NCI-H774 (cell line): ENCODE measurements around the gene NOBOX.
"Not testable (repeated sequence)": the region's sequence is repeated elsewhere in the genome, so short reads cannot be mapped to it uniquely, and the experiment has no call there.

Experiments used
- DNase-seq: peaks from one replicate; lab custom pipeline; 2025; lab: John Stamatoyannopoulos, UW

Gene NOBOX

GRCh38 chr7:144391014-144391413, 12.5 kb downstream of the NOBOX start:
- no peak for DNase-seq

- no peak for DNase-seq
These were observed 13.0 kb downstream of the NOBOX start for GRCh38 chr7:144390481-144390880.

- no peak for DNase-seq
These were observed 14.5 kb downstream of the NOBOX start for GRCh38 chr7:144388950-144389349.

- DNase-seq: no peak
These were observed 16.8 kb downstream of the NOBOX start for GRCh38 chr7:144386741-144387140.

- no peak for DNase-seq
These were observed 18.8 kb downstream of the NOBOX start for GRCh38 chr7:144384555-144385245.

GRCh38 chr7:144384071-144384470, 19.4 kb downstream of the NOBOX start:
- no peak for DNase-seq

GRCh38 chr7:144379776-144380384, 23.6 kb downstream of the NOBOX start:
- DNase-seq: no peak

GRCh38 chr7:144378651-144379050, 24.8 kb downstream of the NOBOX start:
- no peak for DNase-seq

- DNase-seq: not testable (repeated sequence)
These were observed 34.3 kb downstream of the NOBOX start for GRCh38 chr7:144369221-144369620.

GRCh38 chr7:144367250-144367649, 36.2 kb downstream of the NOBOX start:
- not testable (repeated sequence) for DNase-seq

GRCh38 chr7:144365523-144365922, 38.0 kb downstream of the NOBOX start:
- DNase-seq: not testable (repeated sequence)

- DNase-seq: not testable (repeated sequence)
These were observed 41.4 kb downstream of the NOBOX start for GRCh38 chr7:144362061-144362460.

- DNase-seq: not testable (repeated sequence)
These were observed 46.6 kb downstream of the NOBOX start for GRCh38 chr7:144356860-144357259.

- not testable (repeated sequence) for DNase-seq
These were observed 47.3 kb downstream of the NOBOX start for GRCh38 chr7:144356185-144356584.

GRCh38 chr7:144355176-144355822, 48.2 kb downstream of the NOBOX start, which contains the start of gene ARHGEF5:
TSS of gene ARHGEF5 (plus strand) at chr7:144355402. CDS start at chr7:144362670, 7,268 bp downstream.
- DNase-seq: not testable (repeated sequence)

- not testable (repeated sequence) for DNase-seq
These were observed 51.8 kb downstream of the NOBOX start for GRCh38 chr7:144351667-144352066.

GRCh38 chr7:144348625-144349024, 54.9 kb downstream of the NOBOX start:
- not testable (repeated sequence) for DNase-seq
